NCI-H748 treated with DMSO at 0.1 percent for 48 hours (cell line): ENCODE results near the gene SULT4A1.
A peak's percentile ranks its signal among the peaks of the same experiment; 100 is the strongest.
"Not testable (repeated sequence)": the region's sequence is repeated elsewhere in the genome, so short reads cannot be mapped to it uniquely, and the experiment has no call there.

ENCODE experiments used
- DNase-seq: peaks from one replicate; lab custom pipeline; 2025; lab: John Stamatoyannopoulos, UW

The SULT4A1 gene

DNA sequence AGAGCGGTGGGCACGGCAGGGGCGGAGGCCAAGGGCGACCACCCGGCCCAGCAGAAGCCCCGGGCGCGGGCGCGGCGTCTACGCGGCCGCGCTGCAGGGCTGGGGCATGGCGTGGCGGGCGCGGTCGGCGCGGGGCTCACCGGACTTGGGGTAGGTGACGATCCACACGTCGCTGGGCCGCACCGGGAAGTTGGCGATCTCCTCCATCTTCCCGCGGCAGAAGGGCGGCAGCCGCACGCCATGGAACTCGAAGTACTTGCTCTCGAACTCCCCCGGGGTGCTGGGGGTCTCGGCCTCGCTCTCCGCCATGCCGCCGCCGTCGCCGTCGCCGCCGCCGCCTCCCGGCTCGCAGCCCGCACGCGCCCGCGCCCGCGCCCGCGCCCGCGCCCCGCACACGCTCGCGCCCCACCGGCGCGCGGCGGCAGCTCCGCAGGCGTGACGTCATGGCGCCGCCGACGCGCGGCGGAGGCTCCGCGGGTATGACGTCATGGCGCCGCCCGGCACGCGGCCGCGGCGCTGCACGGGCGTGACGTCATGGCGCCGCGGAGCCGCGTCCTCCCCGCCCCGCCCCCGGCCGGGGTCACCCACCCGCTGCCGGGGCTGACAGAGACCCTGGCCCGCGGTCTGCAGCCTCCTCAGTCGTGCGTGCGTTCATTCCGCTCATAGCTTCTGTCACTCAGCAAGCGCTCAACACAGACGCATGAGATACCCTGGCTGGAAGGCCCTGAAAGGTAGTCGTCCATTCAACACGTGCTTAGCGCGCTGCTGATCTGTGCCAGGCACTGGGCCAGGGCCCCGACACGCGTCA is at the start of gene SULT4A1:
Gene SULT4A1 (minus strand): TSS at position 440 of the 808 bp plus-strand sequence. CDS start 131 bp downstream, at position 309.
- DNase-seq = peak; percentile 61

DNA sequence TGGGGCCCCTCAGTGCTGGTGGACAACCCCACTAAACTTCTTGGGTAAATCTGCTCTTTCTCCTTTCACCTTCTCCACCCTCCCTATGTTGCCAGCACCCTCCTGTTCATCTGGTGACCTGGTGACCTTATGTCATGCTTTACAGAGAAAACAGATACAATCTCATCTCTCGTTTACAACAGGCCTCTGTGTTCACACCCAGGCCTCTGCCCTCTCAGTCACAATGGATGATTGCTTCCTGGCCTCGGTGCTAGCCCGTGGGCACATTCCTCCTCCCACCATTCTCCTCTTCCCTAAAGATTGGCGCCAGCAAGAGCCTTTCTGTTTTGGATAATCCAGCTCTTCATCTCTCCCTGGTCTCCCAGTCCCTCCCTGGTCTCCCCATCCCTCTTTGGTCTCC is 49.0 kb upstream of the SULT4A1 start:
- DNase-seq = no peak

GRCh38 chr22:43910178-43910695 is 47.9 kb upstream of the SULT4A1 start:
- DNase-seq = no peak

DNA sequence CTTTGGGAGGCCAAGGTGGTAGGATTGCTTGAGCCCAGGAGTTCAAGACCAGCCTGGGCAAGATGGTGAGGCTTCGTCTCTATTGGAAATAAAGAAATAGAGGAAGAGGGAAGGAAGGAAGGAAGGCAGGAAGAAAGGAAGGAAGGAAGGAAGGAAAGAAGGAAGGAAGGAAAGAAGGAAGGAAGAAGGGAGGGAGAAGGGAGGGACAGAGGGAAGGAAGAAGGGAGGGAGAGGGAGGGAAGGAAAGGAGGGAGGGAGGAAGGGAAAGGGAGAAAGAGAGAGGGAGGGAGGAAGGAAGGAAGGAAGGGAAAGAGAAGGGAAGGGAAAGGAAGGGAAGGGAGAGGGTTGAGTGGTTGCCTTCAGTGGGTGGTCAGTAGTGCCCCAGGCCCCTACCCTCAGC is 47.4 kb upstream of the SULT4A1 start:
- no peak for DNase-seq

- DNase-seq = no peak
These were observed 43.4 kb upstream of the SULT4A1 start for GRCh38 chr22:43905681-43906080.

GRCh38 chr22:43904412-43904811 is 42.1 kb upstream of the SULT4A1 start:
- DNase-seq = not testable (repeated sequence)

DNA sequence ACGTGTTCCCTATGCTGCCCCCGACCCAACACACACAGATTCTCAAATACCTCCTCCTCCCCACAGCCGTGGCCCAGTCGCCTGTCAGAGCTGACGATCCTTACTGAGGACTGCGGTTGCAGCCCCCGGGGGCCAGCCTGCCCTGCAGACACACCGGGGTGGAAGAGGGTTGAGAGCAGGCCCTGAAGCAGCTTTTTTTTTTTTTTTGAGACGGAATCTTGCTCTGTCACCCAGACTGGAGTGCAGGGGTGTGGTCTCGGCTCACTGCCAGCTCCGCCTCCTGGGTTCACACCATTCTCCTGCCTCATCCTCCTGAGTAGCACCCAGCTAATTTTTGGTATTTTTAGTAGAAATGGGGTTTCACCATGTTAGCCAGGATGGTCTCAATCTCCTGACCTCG is 40.7 kb upstream of the SULT4A1 start:
- not testable (repeated sequence) for DNase-seq

DNA sequence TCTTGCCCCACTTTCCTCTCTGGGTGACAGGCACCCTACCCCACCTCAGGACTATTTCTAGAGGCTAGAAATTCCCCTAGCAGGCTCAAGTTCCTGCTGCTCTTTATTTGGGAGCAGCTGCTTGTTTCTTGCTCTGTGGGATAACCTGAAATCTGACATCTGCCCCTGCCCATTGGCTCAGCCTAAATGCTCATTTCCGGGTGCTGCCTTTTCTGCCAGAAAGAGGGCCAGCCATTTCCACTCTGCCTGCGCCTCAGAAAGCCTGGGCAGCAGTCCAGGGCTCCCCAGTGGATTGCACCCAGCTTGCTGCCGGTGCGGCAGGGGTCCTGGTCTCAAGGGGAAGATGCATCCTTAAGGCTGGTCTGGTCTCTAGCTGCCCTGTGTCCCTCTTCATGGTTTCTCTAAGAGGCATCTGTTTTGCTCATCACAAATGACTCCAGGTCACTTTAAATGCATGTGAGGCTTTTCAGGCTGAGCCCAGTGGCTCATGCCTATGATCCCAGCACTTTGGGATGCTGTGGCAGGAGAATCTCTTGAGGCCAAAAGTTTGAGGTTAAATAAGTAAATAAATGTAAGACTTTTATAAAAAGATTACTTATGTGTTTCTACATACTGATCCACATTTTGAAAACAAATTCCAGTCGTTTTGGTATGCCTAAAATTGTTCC is 39.8 kb upstream of the SULT4A1 start:
- DNase-seq = no peak

DNA sequence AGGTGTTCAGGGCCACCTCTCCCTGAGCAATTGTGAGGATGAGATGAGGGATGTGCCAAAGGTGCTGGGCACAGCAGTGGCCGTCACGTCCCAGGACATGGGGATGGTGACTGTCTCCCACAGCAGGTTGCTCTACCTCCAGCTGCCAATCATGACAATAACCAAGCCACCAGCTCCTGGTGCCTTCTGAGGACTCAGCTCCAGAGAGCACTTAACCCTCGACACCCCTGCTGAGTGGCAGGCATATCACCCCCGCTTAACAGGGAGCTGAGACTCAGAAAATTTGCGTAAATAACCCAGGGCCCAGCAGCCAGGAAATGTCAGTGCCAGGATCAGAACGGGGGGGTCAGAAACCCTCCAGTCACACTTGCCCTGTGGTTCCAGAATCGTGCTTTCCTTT is 37.9 kb upstream of the SULT4A1 start:
- no peak for DNase-seq

DNA sequence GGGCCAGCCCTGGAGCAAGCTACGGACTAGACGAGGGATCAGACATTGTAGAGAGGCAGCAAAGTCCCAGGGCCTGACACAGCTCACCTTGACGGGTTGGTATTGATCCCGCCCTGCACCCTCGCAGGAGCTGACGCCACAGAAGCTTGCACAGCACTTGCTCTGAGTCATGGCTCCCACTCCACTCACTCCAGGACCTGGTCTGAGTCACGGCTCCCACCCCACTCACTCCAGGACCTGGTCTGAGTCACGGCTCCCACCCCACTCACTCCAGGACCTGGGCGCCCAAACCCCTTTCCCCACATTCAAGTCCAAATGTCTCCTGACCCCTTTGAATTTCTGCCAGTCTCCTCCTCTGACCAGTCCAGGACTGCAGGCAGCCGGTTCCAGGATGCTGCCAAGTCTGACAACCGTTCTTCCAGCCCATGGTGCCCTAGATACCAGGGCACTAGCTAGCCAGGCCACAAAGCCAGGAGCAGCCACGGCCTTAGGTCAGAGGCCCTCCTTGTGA is 35.5 kb upstream of the SULT4A1 start:
- no peak for DNase-seq

- no peak for DNase-seq
These were observed 33.8 kb upstream of the SULT4A1 start for GRCh38 chr22:43895986-43896645.

GRCh38 chr22:43894122-43894521 is 31.8 kb upstream of the SULT4A1 start:
- DNase-seq = no peak

GRCh38 chr22:43893266-43893665 is 31.0 kb upstream of the SULT4A1 start:
- DNase-seq = no peak

- no peak for DNase-seq
These were observed 30.0 kb upstream of the SULT4A1 start for GRCh38 chr22:43892183-43892894.

DNA sequence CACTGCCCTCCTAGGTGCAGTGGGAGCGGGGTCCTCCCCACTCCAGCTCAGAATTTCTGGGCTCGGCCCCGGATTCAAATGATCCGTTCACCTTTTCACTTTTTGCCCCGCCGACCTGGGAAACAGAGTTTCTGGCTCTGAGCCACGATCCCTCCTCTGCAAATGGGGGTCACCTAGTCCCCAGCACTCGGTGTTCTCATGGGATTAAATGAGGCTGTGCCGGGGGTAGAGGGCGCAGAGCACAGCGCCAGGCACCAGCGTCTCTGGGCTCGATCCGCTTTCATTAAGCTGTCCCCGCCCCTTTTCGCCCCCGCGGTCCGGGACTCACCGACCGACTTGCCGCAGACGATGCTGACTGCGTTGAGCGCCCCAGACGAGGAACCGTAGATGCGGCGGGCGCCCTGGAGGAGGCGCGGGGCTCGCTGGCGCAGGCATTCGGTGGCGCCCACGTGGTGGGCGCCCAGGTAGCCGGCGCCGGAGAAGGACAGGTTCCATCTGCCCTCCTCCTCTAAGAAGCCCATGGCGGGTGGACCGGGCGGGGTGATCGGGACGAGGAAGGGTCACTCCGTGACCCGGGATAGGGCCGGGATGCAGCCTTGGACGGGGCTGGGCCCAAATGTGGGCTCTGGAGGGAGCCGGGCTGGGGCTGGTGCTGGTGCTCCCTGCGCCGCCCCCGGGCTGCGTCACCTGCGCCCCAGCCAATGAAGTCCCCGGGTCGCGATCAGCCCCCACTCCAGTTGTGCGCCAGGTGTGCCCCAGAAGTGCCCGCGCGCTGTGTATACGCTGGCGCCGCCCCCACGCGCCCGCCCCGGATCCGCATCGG is 29.3 kb upstream of the SULT4A1 start, which contains the start of gene PNPLA5:
Gene PNPLA5 (minus strand): TSS at position 654 of the 823 bp plus-strand sequence. CDS start 133 bp downstream, at position 521.
- no peak for DNase-seq

DNA sequence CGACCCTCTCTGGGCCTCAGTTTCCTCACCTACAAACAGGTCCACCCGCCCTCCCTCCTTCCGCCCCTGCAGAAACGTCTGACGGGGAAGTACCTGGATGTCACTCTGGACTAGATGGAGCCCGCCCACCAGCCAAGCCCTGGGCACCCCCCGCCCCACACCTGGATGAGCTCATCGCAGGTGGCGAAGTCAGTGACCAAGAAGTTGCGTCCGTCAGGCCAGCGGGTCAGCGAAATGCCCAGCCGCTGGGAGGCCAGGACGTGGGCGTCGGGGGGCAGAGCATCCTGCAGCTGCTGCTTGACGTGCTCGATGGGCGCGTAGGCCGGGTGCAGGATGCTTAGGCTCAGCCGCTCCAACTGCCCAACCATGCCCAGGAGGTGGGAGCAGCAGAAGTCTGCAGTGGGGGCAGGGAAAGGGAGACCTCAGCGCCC is 28.6 kb upstream of the SULT4A1 start:
- DNase-seq = no peak

- no peak for DNase-seq
These were observed 27.5 kb upstream of the SULT4A1 start for GRCh38 chr22:43889860-43890253.

- no peak for DNase-seq
These were observed 27.0 kb upstream of the SULT4A1 start for GRCh38 chr22:43889201-43889859.

DNA sequence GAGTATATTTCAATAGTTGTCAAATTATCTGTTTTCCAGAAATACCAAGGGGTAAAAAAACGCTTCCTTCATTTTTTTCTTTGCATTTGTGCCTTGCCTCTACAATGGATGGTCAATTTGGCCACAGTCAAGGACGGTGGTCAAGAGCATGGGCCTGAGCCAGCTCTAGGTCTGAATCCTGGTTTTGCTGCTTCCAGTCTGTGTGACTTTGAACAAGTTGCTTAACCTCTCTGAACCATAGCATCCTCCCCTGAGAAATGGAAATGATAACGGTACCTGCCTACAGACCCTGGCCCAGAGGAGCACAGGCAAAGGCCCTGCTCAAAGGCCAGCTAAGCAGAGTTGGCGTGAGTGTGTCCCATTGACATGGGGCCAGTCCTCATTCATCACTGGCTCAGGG is 26.4 kb upstream of the SULT4A1 start:
- DNase-seq = no peak

DNA sequence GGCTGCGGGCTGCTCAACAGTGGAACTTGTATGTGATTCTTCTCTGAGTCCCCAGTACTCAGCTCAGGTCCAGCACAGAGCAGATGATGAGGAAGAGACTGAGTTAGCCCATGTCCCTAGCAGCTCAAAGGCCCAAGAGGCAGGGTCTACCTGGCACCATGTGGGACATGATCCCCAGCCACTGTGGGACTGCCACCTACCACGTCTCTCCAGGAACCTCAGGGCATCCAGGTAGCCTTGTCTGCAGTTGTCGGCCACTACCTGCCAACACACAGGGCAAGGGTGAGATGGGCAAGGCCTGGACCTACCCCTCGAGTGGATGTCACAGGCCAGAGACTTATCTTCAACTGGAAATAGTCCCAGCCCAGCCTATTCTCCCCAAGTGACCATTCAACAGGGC is 25.1 kb upstream of the SULT4A1 start:
- DNase-seq = no peak
